ENCODE results near the gene CILP2.

Gene CILP2

DNA sequence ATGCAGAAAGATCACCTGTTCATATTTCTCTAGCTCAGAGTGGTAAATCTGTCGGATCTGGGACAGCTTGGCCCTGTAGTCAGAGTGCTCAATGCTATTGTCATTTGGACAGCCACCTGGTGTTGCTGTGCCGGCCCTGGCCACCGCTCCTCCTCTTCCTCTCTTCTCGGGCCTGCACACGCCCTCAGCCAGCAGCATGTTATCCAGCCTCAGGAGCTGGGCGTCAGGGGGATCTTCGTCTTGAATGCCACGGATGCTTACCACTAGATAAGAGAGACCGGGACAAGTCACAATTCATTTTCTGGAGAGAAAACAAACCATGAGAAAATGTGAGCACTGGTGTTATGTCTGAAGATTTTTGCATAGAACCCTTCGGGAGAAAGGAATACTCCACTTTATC lies 32.5 kb downstream of the CILP2 start:
- Histone ChIP-seq H3K4me3 (no peak overlapping the region), H3K27ac (no peak overlapping the region), H3K9me3 (ENCODE audit: low read depth, low read length) (no peaks in the 10 kb centered on the region), H3K9ac (ENCODE audit: insufficient read length) (no peak overlapping the region), H3K36me3 (ENCODE audit: insufficient read depth, low read length) (no peaks in the 10 kb centered on the region; the same call in 1 of the 2 replicates)
- TF ChIP-seq POLR2AphosphoS5 (IDR thresholded peaks at IDR 0.05; ENCODE audit: borderline replicate concordance, low read depth, low read length) (no peak), EZH2 (IDR thresholded peaks at IDR 0.05) (no peak), FOXP2 (optimal IDR thresholded peaks at IDR 0.05; ENCODE audit: control extremely low read depth, extremely low read length, insufficient read depth) (no peak)
- no peak for DNase-seq (ENCODE audit: low read depth, low spot score)

DNA sequence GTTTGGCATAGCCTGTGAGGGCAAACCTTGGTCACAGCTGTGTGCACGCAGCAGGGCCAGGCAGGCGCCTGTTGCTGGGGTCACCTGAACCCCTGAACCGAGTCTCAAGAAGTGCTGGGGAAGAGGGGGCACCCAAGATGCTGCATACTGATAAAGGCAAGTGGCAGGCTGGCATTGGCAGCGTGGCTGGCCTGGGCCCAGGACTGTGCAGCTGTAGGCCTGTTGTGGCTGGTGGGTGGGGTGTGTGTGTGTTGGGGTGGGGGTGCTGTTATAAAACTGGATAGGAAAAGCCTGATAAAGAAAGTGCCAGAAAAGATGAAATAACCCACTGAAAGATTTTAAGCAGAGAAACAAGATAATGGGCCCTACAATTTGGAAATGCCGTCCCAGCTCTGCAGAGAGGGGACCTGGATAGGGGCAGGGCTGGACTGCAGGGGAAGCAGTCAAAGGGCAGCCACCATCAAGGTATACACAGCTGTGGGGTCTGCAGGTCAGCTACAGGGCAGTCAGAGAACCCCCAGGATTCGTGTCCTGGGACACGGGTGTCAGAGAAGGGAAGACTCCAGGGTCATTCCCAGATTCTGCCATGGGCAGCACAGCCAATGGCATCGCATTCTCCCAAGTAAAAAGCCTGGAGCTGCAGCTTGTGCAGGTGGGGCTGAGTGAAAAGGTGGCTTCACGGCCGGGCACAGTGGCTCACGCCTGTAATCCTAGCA lies 33.2 kb downstream of the CILP2 start:
- H3K27ac ChIP-seq, result no peak overlapping the region
- TF ChIP-seq POLR2AphosphoS5 (IDR thresholded peaks at IDR 0.05; ENCODE audit: borderline replicate concordance, low read depth, low read length), result no peak
- H3K4me3 ChIP-seq, result no peak overlapping the region
- DNase-seq (ENCODE audit: low read depth, low spot score), result no peak
- H3K9me3 ChIP-seq (ENCODE audit: low read depth, low read length), result no peaks in the 10 kb centered on the region
- H3K36me3 ChIP-seq (ENCODE audit: insufficient read depth, low read length), result no peaks in the 10 kb centered on the region; the same call in 1 of the 2 replicates
- no peak overlapping the region for H3K9ac ChIP-seq (ENCODE audit: insufficient read length)

DNA sequence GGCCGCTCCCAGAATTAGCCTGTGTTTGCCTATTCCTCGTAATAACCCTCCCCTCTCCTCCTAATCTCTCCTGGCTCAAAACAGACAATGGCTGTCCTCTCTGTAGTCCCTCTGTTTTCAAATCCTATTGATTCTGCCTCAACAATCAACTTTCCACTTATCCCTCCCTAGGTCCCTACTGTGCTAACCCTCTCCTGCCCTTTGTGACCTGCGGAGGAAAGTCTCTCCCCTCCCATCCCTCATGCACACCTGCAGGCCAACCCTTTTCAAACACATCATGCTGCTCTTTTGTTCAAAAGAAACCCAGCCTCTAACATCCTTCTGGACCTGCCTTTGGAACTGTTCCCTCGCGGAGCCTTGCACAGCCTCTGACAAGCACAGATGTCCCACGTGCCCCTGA lies 37.3 kb downstream of the CILP2 start:
- TF ChIP-seq EZH2 (IDR thresholded peaks at IDR 0.05), result no peak
- TF ChIP-seq POLR2AphosphoS5 (IDR thresholded peaks at IDR 0.05; ENCODE audit: borderline replicate concordance, low read depth, low read length), result no peak
- no peak for TF ChIP-seq FOXP2 (optimal IDR thresholded peaks at IDR 0.05; ENCODE audit: control extremely low read depth, extremely low read length, insufficient read depth)
- H3K4me3 ChIP-seq, result no peak overlapping the region
- no peak for DNase-seq (ENCODE audit: low read depth, low spot score)
- no peaks in the 10 kb centered on the region for H3K9me3 ChIP-seq (ENCODE audit: low read depth, low read length)
- no peak overlapping the region for H3K9ac ChIP-seq (ENCODE audit: insufficient read length)
- no peaks in the 10 kb centered on the region for H3K36me3 ChIP-seq (ENCODE audit: insufficient read depth, low read length)
- no peak overlapping the region for H3K27ac ChIP-seq

DNA sequence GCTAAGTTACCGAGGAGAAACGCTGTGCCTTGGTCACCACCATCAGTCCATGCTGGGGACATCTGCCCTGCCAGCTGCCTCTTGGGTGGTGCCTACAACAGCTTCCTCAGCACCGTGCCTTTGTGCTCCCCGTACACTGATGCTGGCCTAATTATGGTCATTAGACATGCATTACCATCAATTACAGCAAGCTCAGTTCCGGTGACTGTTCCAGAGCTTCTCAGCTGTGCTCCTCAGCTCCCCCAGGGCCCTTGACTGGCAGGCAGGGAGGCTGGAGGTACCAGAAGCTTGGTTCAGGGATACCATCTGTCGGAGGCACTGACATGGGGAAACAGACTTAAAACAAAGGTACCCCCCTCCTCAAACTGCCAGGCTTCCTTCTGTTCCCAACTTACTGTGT lies 40.2 kb downstream of the CILP2 start:
- DNase-seq (ENCODE audit: low read depth, low spot score), result no peak
- no peaks in the 10 kb centered on the region for H3K9me3 ChIP-seq (ENCODE audit: low read depth, low read length)
- H3K27ac ChIP-seq, result no peak overlapping the region
- TF ChIP-seq FOXP2 (optimal IDR thresholded peaks at IDR 0.05; ENCODE audit: control extremely low read depth, extremely low read length, insufficient read depth) (no peak), POLR2AphosphoS5 (IDR thresholded peaks at IDR 0.05; ENCODE audit: borderline replicate concordance, low read depth, low read length) (no peak), EZH2 (IDR thresholded peaks at IDR 0.05) (no peak)
- H3K9ac ChIP-seq (ENCODE audit: insufficient read length), result no peak overlapping the region
- H3K36me3 ChIP-seq (ENCODE audit: insufficient read depth, low read length), result no peaks in the 10 kb centered on the region
- H3K4me3 ChIP-seq, result no peak overlapping the region

DNA sequence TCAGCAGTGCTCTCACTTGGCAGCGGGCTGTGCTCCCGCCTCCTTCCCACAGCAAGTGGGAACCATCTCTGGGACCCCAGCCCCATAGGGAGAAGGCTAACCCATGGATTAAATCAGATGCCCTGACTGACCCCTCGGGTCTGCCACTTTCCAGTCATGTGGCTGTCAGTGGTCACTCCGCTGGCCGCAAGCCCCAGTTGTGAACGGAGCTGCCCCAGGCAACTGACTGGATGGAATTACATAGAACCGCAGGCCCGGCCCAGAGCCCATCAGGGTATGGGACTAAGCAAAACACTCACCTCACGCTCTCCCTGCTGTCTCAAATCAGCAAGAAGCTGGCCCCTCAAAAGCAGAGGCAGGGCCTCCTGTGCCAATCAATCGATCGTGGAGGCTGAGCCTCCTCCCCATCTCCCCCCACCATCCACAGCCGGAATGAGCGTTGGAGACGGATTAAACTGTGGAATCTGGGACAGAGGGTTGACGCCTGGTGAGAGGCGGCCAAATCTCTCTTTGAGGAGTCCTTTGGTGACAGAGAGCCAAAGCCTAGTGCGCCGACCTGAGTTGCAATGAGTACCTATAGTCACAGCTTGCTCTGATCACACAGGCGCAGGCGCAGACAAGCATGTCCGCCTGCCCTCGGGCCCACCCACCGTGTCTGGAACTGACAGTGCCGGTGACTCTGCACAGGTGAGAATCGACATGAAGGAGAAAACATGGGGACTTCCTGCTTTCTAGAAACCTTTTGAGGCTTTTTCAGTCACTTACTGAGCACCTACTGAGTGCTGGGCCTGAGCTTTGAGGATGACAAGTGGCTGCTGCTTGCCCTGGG lies 41.7 kb downstream of the CILP2 start:
- TF ChIP-seq FOXP2 (optimal IDR thresholded peaks at IDR 0.05; ENCODE audit: control extremely low read depth, extremely low read length, insufficient read depth) (no peak), EZH2 (IDR thresholded peaks at IDR 0.05) (no peak), POLR2AphosphoS5 (IDR thresholded peaks at IDR 0.05; ENCODE audit: borderline replicate concordance, low read depth, low read length) (no peak)
- Histone ChIP-seq H3K27ac (no peak overlapping the region), H3K9me3 (ENCODE audit: low read depth, low read length) (no peaks in the 10 kb centered on the region), H3K36me3 (ENCODE audit: insufficient read depth, low read length) (no peaks in the 10 kb centered on the region), H3K9ac (ENCODE audit: insufficient read length) (no peak overlapping the region), H3K4me3 (no peak overlapping the region)
- no peak for DNase-seq (ENCODE audit: low read depth, low spot score)

DNA sequence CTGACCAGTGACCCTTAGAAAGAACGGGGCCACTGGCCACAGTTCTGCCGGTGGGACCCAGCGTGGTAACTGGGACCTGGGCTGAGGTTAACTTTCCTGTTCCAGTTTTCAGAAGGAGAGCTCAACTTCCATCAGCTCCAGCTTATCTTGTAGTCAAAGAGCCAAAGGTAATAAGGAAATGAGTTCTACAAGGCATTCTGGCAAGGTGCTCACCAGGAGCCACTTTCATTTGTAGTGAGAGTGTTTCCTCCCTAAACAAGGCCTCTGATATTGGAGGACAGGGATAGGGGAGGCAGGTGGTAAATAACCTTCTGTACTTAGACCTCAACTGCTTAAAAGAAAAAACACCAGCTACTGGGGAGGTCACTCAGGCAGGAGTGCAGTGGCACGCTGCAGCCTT lies 42.4 kb downstream of the CILP2 start:
- Histone ChIP-seq H3K9me3 (ENCODE audit: low read depth, low read length) (no peaks in the 10 kb centered on the region), H3K36me3 (ENCODE audit: insufficient read depth, low read length) (no peaks in the 10 kb centered on the region), H3K27ac (no peak overlapping the region), H3K9ac (ENCODE audit: insufficient read length) (no peak overlapping the region), H3K4me3 (no peak overlapping the region)
- no peak for DNase-seq (ENCODE audit: low read depth, low spot score)
- TF ChIP-seq POLR2AphosphoS5 (IDR thresholded peaks at IDR 0.05; ENCODE audit: borderline replicate concordance, low read depth, low read length) (no peak), EZH2 (IDR thresholded peaks at IDR 0.05) (no peak), FOXP2 (optimal IDR thresholded peaks at IDR 0.05; ENCODE audit: control extremely low read depth, extremely low read length, insufficient read depth) (no peak)

DNA sequence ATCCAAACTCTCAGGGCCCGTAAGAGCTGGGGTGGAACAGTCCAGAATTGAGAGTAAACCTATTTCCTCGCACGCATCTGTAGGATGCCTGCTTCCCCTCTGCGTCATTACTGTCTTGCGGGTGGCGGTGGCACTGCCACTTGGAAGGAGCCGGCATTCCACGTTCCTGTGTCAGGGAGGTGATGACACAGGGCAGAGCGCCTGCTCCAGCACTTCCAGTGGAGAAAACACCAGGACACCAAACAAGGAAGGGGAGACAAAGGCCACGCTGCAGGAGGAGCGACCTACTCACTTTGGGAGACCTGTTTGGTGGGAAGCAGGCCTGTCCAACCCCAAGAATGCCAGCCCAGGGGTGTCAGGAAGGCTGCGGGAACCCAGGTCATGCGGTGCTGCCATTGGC lies 43.3 kb downstream of the CILP2 start:
- H3K4me3 ChIP-seq, result no peak overlapping the region
- no peaks in the 10 kb centered on the region for H3K9me3 ChIP-seq (ENCODE audit: low read depth, low read length)
- no peak overlapping the region for H3K27ac ChIP-seq
- no peak for DNase-seq (ENCODE audit: low read depth, low spot score)
- no peaks in the 10 kb centered on the region for H3K36me3 ChIP-seq (ENCODE audit: insufficient read depth, low read length)
- TF ChIP-seq POLR2AphosphoS5 (IDR thresholded peaks at IDR 0.05; ENCODE audit: borderline replicate concordance, low read depth, low read length), result no peak
- TF ChIP-seq EZH2 (IDR thresholded peaks at IDR 0.05), result no peak
- no peak for TF ChIP-seq FOXP2 (optimal IDR thresholded peaks at IDR 0.05; ENCODE audit: control extremely low read depth, extremely low read length, insufficient read depth)
- no peak overlapping the region for H3K9ac ChIP-seq (ENCODE audit: insufficient read length)

DNA sequence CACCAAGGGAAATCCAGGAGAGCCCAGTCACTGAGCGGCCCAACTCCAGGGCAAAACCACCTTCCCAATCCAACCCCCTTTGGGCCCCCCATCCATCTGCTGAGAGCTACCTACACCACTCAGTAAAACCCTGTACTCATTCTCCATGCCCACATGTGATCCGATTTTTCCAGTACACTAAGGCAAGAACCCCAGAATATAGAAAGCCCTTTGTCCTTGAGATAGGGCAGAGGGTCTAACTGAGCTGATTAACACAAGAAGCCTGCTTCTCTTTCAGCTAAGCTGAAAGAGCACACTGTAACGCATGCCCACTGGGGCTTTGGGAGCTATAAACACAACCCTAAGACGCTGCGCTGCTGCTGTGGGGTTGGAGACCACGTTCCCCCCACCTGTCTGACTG lies 44.4 kb downstream of the CILP2 start:
- no peaks in the 10 kb centered on the region for H3K36me3 ChIP-seq (ENCODE audit: insufficient read depth, low read length)
- H3K4me3 ChIP-seq, result no peak overlapping the region
- TF ChIP-seq FOXP2 (optimal IDR thresholded peaks at IDR 0.05; ENCODE audit: control extremely low read depth, extremely low read length, insufficient read depth), result no peak
- TF ChIP-seq POLR2AphosphoS5 (IDR thresholded peaks at IDR 0.05; ENCODE audit: borderline replicate concordance, low read depth, low read length), result no peak
- no peak for TF ChIP-seq EZH2 (IDR thresholded peaks at IDR 0.05)
- no peak for DNase-seq (ENCODE audit: low read depth, low spot score)
- no peak overlapping the region for H3K27ac ChIP-seq
- H3K9ac ChIP-seq (ENCODE audit: insufficient read length), result no peak overlapping the region
- H3K9me3 ChIP-seq (ENCODE audit: low read depth, low read length), result no peaks in the 10 kb centered on the region
